Activated B cell treated with CpG ODN at 0.5 μM for 24 hours (primary cell): ENCODE data around the gene TLR6. TPM values are rescaled to one million over a fixed set of nuclear protein-coding genes. Genes with fewer than 3 reads are reported as not detected.
A peak's percentile ranks its signal among the peaks of the same experiment; 100 is the strongest.

ENCODE experiments used
- ATAC-seq: fragments of 200-7000 bp; cut with Tn5 transposase; one replicate; pipeline ENCODE4 v1.10.0; 2021; ENCODE audit warnings: low read depth, mild to moderate bottlenecking, moderate library complexity
- CTCF ChIA-PET: fragments of 350-600 bp; sonication (Branson Sonifier 250); formaldehyde crosslinking; loops from one replicate; lab custom pipeline; 2021; ENCODE audit warnings: antibody characterized with exemption; lab: Charles Lee
- POLR2A ChIA-PET: fragments of 350-600 bp; sonication (Branson Sonifier 250); formaldehyde crosslinking; loops from one replicate; lab custom pipeline; 2021; ENCODE audit warnings: antibody characterized with exemption; lab: Charles Lee
- DNase-seq: peaks from one replicate; pipeline ENCODE4 v3.0.0; 2022
- H3K27ac Mint-ChIP-seq: one replicate; pipeline ENCODE4 v1.8.0; 2020; ENCODE audit warnings: mixed read lengths
- H3K27me3 Mint-ChIP-seq: one replicate; pipeline ENCODE4 v1.8.0; 2021; ENCODE audit warnings: mixed read lengths
- H3K36me3 Mint-ChIP-seq: one replicate; pipeline ENCODE4 v1.8.0; 2021; ENCODE audit warnings: low read depth, mixed read lengths
- H3K4me1 Mint-ChIP-seq: one replicate; pipeline ENCODE4 v1.8.0; 2021; ENCODE audit warnings: mixed read lengths
- H3K4me3 Mint-ChIP-seq: one replicate; pipeline ENCODE4 v1.8.0; 2020; ENCODE audit warnings: mild to moderate bottlenecking, mixed read lengths
- H3K9me3 Mint-ChIP-seq: one replicate; pipeline ENCODE4 v1.8.0; 2020; ENCODE audit warnings: mixed read lengths
- CTCF ChIP-seq: fragments of 200-600 bp; IDR thresholded peaks from one replicate; pipeline ENCODE4 v1.8.0; 2022; ENCODE audit warnings: antibody characterized with exemption, mild to moderate bottlenecking
- intact Hi-C: fragments of 100-400 bp; cut with micrococcal nuclease; formaldehyde crosslinking; loops from one replicate; pipeline ENCODE4 v1.15.1; 2024
- total RNA-seq: library from RNA; stranded (reverse); gene quantifications from 2 replicates; pipeline ENCODE4 v1.2.3, GENCODE V29; 2022

The TLR6 gene
- total RNA-seq, 1 donor from 2014 or later, result 64.7 TPM

DNA sequence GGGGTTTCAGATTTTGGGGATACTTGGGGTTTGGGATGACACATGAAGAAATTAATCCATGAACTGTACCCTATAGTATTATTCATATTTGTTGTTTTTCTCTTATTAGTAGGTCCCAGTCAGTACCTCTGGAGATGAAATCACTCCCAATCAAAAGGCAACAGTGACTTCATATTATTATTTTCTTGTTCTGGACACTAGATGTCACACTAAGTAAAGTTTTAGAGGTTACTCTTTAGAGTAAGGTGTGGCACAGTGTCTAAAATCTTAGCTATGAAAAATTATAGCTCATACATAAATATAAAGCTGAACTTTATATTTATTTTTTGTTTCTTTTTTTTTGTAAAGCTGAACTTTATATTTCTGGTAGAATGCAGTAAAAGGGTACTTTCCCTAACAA, 46.1 kb upstream of the TLR6 start:
- peak; percentile 45 for TF ChIP-seq CTCF
- H3K4me3 Mint-ChIP-seq, result no peak overlapping the region
- intact Hi-C loops, result loop anchor here (1.0 to 10.0 kb wide), 9 partner anchors 143 to 1072 kb away; partner anchors contain the start of genes PDS5A and WDR19
- H3K27me3 Mint-ChIP-seq, result no peaks in the 10 kb centered on the region
- peak; percentile 71 for ATAC-seq
- DNase-seq, result no peak
- no peaks in the 10 kb centered on the region for H3K9me3 Mint-ChIP-seq
- H3K27ac Mint-ChIP-seq, result no peak overlapping the region
- H3K36me3 Mint-ChIP-seq, result no peaks in the 10 kb centered on the region
- ChIA-PET POLR2A (interaction anchor here (0.6 to 1.1 kb wide), 4 partner anchors 142 to 233 kb away, joined by 3 to 5 read pairs (median 4); no protein-coding TSS in a partner anchor), CTCF (interaction anchor here (0.6 to 7.9 kb wide), 37 partner anchors 9 to 723 kb away, joined by 3 to 147 read pairs (median 4); partner anchors contain the start of genes TLR10, TLR6 and WDR19)
- peaks cover 2% of the 10 kb centered on the region for H3K4me1 Mint-ChIP-seq

GRCh38 chr4:38902221-38902620, 45.6 kb upstream of the TLR6 start:
- ChIA-PET CTCF (interaction anchor here (0.8 to 7.9 kb wide), 29 partner anchors 9 to 722 kb away, joined by 3 to 147 read pairs (median 5); partner anchors contain the start of genes TLR10, TLR6 and WDR19), POLR2A (interaction anchor here (0.6 to 1.1 kb wide), 4 partner anchors 130 to 233 kb away, joined by 3 to 10 read pairs (median 4); partner anchors contain the start of gene TMEM156)
- Mint-ChIP-seq H3K27me3 (no peaks in the 10 kb centered on the region), H3K9me3 (no peaks in the 10 kb centered on the region), H3K4me1 (peaks cover 2% of the 10 kb centered on the region), H3K27ac (no peak overlapping the region), H3K36me3 (no peaks in the 10 kb centered on the region), H3K4me3 (no peak overlapping the region)
- no peak for ATAC-seq
- intact Hi-C loops, result loop anchor here (1.0 to 10.0 kb wide), 9 partner anchors 143 to 1073 kb away; partner anchors contain the start of genes PDS5A and WDR19
- no peak for TF ChIP-seq CTCF
- no peak for DNase-seq

DNA sequence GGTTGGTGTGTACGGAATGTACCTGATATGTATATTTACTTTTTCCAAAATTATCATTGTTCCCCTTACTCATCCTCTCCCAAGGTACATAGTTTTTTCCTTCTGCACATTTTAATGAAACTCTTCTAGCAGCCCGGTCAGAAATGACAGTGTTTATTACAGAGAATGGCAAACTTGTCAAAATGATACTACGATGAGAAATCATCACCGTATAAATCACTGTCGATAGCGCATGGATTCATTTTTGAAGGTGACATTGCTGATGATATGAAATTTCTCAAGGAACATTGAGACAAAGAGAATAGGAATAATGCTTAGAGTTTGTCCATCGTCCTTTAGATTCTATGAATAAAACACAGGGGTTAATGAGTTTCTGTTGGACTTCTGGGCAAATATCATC, 41.6 kb upstream of the TLR6 start:
- Mint-ChIP-seq H3K27ac (no peak overlapping the region), H3K4me3 (no peak overlapping the region), H3K36me3 (no peaks in the 10 kb centered on the region), H3K4me1 (no peaks in the 10 kb centered on the region), H3K27me3 (no peaks in the 10 kb centered on the region), H3K9me3 (no peaks in the 10 kb centered on the region)
- intact Hi-C loops, result no loop called here
- no peak for ATAC-seq
- TF ChIP-seq CTCF, result no peak
- POLR2A ChIA-PET, result no interaction called here
- CTCF ChIA-PET, result no interaction called here
- no peak for DNase-seq

GRCh38 chr4:38896940-38897339, 40.3 kb upstream of the TLR6 start:
- CTCF ChIA-PET, result interaction anchor here (1.0 to 1.4 kb wide), 2 partner anchors 137 to 238 kb away, joined by 3 to 6 read pairs; no protein-coding TSS in a partner anchor
- no peaks in the 10 kb centered on the region for H3K9me3 Mint-ChIP-seq
- H3K27ac Mint-ChIP-seq, result no peak overlapping the region
- no peak for DNase-seq
- H3K4me3 Mint-ChIP-seq, result no peak overlapping the region
- no peak for TF ChIP-seq CTCF
- POLR2A ChIA-PET, result no interaction called here
- intact Hi-C loops, result no loop called here
- no peaks in the 10 kb centered on the region for H3K36me3 Mint-ChIP-seq
- ATAC-seq, result no peak
- H3K4me1 Mint-ChIP-seq, result no peaks in the 10 kb centered on the region
- H3K27me3 Mint-ChIP-seq, result no peaks in the 10 kb centered on the region

- no peak overlapping the region for H3K27ac Mint-ChIP-seq
Observed at GRCh38 chr4:38894322-38894982, 37.8 kb upstream of the TLR6 start.

More at GRCh38 chr4:38894322-38894982, 37.8 kb upstream of the TLR6 start:
- CTCF ChIA-PET, result interaction anchor here (1.3 to 4.1 kb wide), 2 partner anchors 136 to 240 kb away, joined by 8 to 30 read pairs; no protein-coding TSS in a partner anchor
- H3K9me3 Mint-ChIP-seq, result no peaks in the 10 kb centered on the region
- H3K27me3 Mint-ChIP-seq, result no peaks in the 10 kb centered on the region
- TF ChIP-seq CTCF, result no peak
- DNase-seq (no peak), ATAC-seq (no peak)
- no peak overlapping the region for H3K4me3 Mint-ChIP-seq
- intact Hi-C loops, result loop anchor here (1.0 kb wide), 1 partner anchor 135 kb away; no protein-coding TSS in a partner anchor
- POLR2A ChIA-PET, result no interaction called here
- H3K4me1 Mint-ChIP-seq, result peaks cover 1% of the 10 kb centered on the region
- H3K36me3 Mint-ChIP-seq, result no peaks in the 10 kb centered on the region
